Islet of Langerhans (tissue), 1 donor: ENCODE measurements around the gene CCNF.

ENCODE experiments used
- FAIRE-seq: peaks from one replicate; lab custom pipeline; 2011; peaks lifted over from hg19 to GRCh38; lab: Jason Lieb, UNC

The CCNF gene

GRCh38 chr16:2501946-2502895 is 73.0 kb downstream of the CCNF start:
- no peak for FAIRE-seq

DNA sequence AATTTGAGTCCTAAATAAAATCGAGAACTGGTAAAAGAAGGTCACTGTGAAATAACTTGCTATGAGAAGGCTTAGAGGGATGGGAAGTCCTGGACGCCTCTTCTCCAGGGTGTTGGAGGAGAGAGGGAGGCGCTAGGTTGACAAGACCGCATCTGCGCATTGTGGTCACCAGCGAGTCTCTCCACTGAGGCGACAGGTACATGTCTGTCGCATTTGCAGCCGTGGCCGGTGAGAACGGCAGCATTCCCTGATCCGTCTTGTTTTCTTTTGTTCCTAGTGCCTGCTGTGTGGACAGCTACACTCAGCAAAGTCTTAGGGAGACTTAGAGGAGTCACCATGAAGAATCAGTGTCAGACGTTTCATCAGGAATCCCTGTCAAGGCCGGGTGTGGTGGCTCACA is 76.4 kb downstream of the CCNF start:
- no peak for FAIRE-seq

- FAIRE-seq = no peak
Observed at GRCh38 chr16:2507052-2507659, 77.9 kb downstream of the CCNF start.

- FAIRE-seq = no peak
Observed at GRCh38 chr16:2507665-2508064, 78.4 kb downstream of the CCNF start.
